ENCODE measurements around the gene TLL2.

TLL2 gene

DNA sequence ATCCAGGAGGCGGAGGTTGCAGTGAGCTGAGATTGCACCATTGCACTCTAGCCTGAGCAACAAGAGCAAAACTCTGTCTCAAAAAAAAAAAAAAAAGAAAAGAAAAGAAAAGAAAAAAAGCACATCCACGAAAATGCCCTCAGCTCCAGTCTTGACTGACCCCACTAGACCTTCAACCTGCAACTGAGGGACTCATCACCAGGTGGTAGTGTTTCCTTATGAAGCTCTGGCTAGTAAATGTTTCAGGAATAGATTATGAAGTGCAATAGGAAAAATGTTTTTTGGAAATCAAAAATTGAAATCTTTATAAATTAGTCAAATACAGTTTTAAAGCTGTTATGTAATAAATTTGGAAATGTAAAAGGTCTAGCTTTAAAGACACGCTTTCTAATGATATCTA, 22.4 kb downstream of the TLL2 start:
- H3K36me3 ChIP-seq (ENCODE audit: insufficient read depth, low read length): no peaks in the 10 kb centered on the region
- no peaks in the 10 kb centered on the region for H3K9me3 ChIP-seq (replicated peaks; ENCODE audit: low read length)
- H3K4me3 ChIP-seq (ENCODE audit: low read length): no peak overlapping the region
- no peak overlapping the region for H3K4me2 ChIP-seq (ENCODE audit: low read length)
- no peaks in the 10 kb centered on the region for H3K27me3 ChIP-seq (ENCODE audit: control insufficient read depth, insufficient read depth, low read length)
- H3K9ac ChIP-seq (ENCODE audit: low read depth, low read length): no peak overlapping the region
- H3K4me1 ChIP-seq (ENCODE audit: control insufficient read depth, insufficient read depth, low read length): no peaks in the 10 kb centered on the region

DNA sequence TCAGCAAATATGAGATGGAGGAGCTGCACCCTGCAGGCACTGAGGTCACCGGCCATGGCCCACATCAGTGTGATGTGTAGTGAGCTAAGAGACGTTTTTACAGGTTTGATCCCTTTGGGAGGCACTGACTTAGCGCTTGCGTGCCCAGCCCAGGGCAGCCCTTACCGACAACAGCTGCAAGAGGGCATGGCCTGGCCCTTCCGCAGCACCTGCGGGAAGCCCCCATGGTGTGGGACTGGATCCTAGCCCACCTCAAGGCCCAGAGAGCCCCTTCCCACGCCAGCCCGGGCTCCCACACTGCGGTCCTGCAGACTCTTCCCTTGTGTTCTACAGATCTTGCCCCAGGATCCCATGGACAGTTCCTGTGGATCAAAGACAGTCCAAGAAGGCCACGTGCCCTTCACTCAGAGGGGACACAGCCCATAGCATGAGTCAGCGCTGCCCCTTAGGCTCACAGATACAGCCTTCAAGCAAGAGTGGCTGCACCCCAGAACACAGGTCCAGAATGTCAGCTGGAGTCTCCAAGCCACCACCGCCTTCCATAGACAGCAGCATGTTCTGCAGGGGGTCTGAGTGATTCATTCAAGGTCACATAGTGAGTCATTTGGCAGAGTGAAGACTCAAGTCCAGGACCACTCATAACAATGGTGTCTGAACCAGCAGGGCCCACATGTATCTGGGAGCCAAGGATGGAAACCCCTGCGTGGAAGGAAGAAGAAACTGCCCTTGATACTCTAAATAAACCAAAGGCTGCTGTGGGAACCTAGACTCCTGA, 25.4 kb downstream of the TLL2 start:
- H3K27me3 ChIP-seq (ENCODE audit: control insufficient read depth, insufficient read depth, low read length): peaks cover 9% of the 10 kb centered on the region
- H3K4me3 ChIP-seq (ENCODE audit: low read length): no peak overlapping the region
- no peaks in the 10 kb centered on the region for H3K36me3 ChIP-seq (ENCODE audit: insufficient read depth, low read length)
- no peak overlapping the region for H3K9ac ChIP-seq (ENCODE audit: low read depth, low read length)
- no peaks in the 10 kb centered on the region for H3K4me1 ChIP-seq (ENCODE audit: control insufficient read depth, insufficient read depth, low read length)
- H3K9me3 ChIP-seq (replicated peaks; ENCODE audit: low read length): no peaks in the 10 kb centered on the region
- H3K4me2 ChIP-seq (ENCODE audit: low read length): no peak overlapping the region

DNA sequence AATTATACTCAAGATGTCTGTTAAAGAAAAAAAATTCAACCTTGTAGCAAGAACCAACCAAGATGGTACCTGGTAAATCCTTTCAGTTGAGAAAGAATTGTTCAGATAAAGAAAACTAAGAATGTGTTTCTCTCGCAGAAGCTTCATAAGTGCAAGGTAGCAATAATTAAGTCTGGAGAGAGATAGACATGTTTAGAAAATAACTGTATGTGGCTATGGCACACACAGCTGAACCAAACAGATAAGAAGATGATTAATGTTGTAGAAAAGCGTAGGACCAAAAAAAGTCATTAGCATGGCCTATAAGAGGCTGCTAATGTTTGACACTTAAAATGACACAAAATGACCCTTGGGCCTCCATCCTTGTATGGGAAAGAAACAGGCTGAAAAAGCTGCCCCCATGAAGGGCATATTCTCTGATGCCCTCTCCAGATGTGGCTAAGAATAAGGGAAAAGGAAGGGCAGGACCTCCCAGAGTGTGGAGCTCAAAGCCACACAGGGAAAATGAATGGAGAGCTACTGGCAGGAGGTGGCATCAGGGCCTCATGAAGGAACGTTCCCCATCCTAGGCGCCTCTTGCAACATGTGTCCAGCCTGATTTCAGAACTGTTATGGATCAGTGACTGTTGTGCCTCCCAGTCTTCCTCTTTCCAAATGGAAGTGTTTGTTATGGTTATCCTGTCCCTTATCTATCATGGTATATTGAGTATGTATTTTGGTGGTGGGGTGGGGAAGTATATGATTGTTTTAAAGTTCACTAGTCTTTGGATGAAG, 30.7 kb downstream of the TLL2 start:
- no peaks in the 10 kb centered on the region for H3K36me3 ChIP-seq (ENCODE audit: insufficient read depth, low read length)
- no peaks in the 10 kb centered on the region for H3K9me3 ChIP-seq (replicated peaks; ENCODE audit: low read length)
- no peak overlapping the region for H3K4me2 ChIP-seq (ENCODE audit: low read length)
- H3K4me3 ChIP-seq (ENCODE audit: low read length): no peak overlapping the region
- no peaks in the 10 kb centered on the region for H3K4me1 ChIP-seq (ENCODE audit: control insufficient read depth, insufficient read depth, low read length)
- peaks cover 25% of the 10 kb centered on the region for H3K27me3 ChIP-seq (ENCODE audit: control insufficient read depth, insufficient read depth, low read length)
- no peak overlapping the region for H3K9ac ChIP-seq (ENCODE audit: low read depth, low read length)

- no peaks in the 10 kb centered on the region for H3K36me3 ChIP-seq (ENCODE audit: insufficient read depth, low read length)
- H3K4me2 ChIP-seq (ENCODE audit: low read length): no peak overlapping the region
- no peak overlapping the region for H3K4me3 ChIP-seq (ENCODE audit: low read length)
- H3K9me3 ChIP-seq (replicated peaks; ENCODE audit: low read length): no peaks in the 10 kb centered on the region
- H3K27me3 ChIP-seq (ENCODE audit: control insufficient read depth, insufficient read depth, low read length): peaks cover 21% of the 10 kb centered on the region
- no peak overlapping the region for H3K9ac ChIP-seq (ENCODE audit: low read depth, low read length)
- H3K4me1 ChIP-seq (ENCODE audit: control insufficient read depth, insufficient read depth, low read length): no peaks in the 10 kb centered on the region
Observed at GRCh38 chr10:96478355-96478754, 35.4 kb downstream of the TLL2 start.

GRCh38 chr10:96473866-96474265, 39.9 kb downstream of the TLL2 start:
- peaks cover 5% of the 10 kb centered on the region for H3K27me3 ChIP-seq (ENCODE audit: control insufficient read depth, insufficient read depth, low read length)
- H3K9ac ChIP-seq (ENCODE audit: low read depth, low read length): no peak overlapping the region
- no peaks in the 10 kb centered on the region for H3K9me3 ChIP-seq (replicated peaks; ENCODE audit: low read length)
- H3K4me3 ChIP-seq (ENCODE audit: low read length): no peak overlapping the region
- no peaks in the 10 kb centered on the region for H3K4me1 ChIP-seq (ENCODE audit: control insufficient read depth, insufficient read depth, low read length)
- H3K36me3 ChIP-seq (ENCODE audit: insufficient read depth, low read length): no peaks in the 10 kb centered on the region
- no peak overlapping the region for H3K4me2 ChIP-seq (ENCODE audit: low read length)

GRCh38 chr10:96470116-96470743, 43.5 kb downstream of the TLL2 start:
- Histone ChIP-seq H3K4me3 (ENCODE audit: low read length) (no peak overlapping the region), H3K9me3 (replicated peaks; ENCODE audit: low read length) (no peaks in the 10 kb centered on the region), H3K4me1 (ENCODE audit: control insufficient read depth, insufficient read depth, low read length) (no peaks in the 10 kb centered on the region), H3K36me3 (ENCODE audit: insufficient read depth, low read length) (no peaks in the 10 kb centered on the region), H3K4me2 (ENCODE audit: low read length) (no peak overlapping the region), H3K27me3 (ENCODE audit: control insufficient read depth, insufficient read depth, low read length) (peaks cover 6% of the 10 kb centered on the region), H3K9ac (ENCODE audit: low read depth, low read length) (no peak overlapping the region)

GRCh38 chr10:96468845-96469244, 44.9 kb downstream of the TLL2 start:
- H3K4me1 ChIP-seq (ENCODE audit: control insufficient read depth, insufficient read depth, low read length): no peaks in the 10 kb centered on the region
- no peaks in the 10 kb centered on the region for H3K36me3 ChIP-seq (ENCODE audit: insufficient read depth, low read length)
- H3K9ac ChIP-seq (ENCODE audit: low read depth, low read length): no peak overlapping the region
- no peak overlapping the region for H3K4me2 ChIP-seq (ENCODE audit: low read length)
- no peaks in the 10 kb centered on the region for H3K9me3 ChIP-seq (replicated peaks; ENCODE audit: low read length)
- peaks cover 5% of the 10 kb centered on the region for H3K27me3 ChIP-seq (ENCODE audit: control insufficient read depth, insufficient read depth, low read length)
- no peak overlapping the region for H3K4me3 ChIP-seq (ENCODE audit: low read length)

DNA sequence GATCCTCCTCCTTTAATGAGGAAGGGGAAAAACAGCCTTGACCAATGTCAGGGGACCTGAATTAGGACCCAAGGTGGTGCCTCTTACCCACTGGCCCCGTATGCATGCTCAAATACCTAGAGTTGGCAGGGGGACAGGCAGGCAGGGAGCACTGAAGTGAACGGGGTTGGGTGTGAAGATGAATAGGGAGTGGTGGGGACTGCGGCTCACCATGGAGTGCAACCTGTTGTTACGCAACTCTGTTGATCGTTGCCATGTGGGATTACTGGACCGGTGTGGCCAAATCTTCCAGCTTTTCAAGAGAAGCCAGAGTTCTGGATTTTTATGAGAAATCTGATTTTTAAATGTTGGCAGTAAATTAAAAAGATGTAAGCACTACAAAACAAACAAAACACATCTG, 48.1 kb downstream of the TLL2 start:
- Histone ChIP-seq H3K27me3 (ENCODE audit: control insufficient read depth, insufficient read depth, low read length) (peaks cover 5% of the 10 kb centered on the region), H3K4me3 (ENCODE audit: low read length) (no peak overlapping the region), H3K36me3 (ENCODE audit: insufficient read depth, low read length) (no peaks in the 10 kb centered on the region), H3K9me3 (replicated peaks; ENCODE audit: low read length) (no peaks in the 10 kb centered on the region), H3K4me1 (ENCODE audit: control insufficient read depth, insufficient read depth, low read length) (no peaks in the 10 kb centered on the region), H3K9ac (ENCODE audit: low read depth, low read length) (no peak overlapping the region), H3K4me2 (ENCODE audit: low read length) (no peak overlapping the region)

GRCh38 chr10:96463562-96463961, 50.2 kb downstream of the TLL2 start:
- Histone ChIP-seq H3K9ac (ENCODE audit: low read depth, low read length) (no peak overlapping the region), H3K36me3 (ENCODE audit: insufficient read depth, low read length) (no peaks in the 10 kb centered on the region), H3K4me1 (ENCODE audit: control insufficient read depth, insufficient read depth, low read length) (no peaks in the 10 kb centered on the region), H3K9me3 (replicated peaks; ENCODE audit: low read length) (no peaks in the 10 kb centered on the region), H3K27me3 (ENCODE audit: control insufficient read depth, insufficient read depth, low read length) (peaks cover 5% of the 10 kb centered on the region), H3K4me2 (ENCODE audit: low read length) (no peak overlapping the region), H3K4me3 (ENCODE audit: low read length) (no peak overlapping the region)

DNA sequence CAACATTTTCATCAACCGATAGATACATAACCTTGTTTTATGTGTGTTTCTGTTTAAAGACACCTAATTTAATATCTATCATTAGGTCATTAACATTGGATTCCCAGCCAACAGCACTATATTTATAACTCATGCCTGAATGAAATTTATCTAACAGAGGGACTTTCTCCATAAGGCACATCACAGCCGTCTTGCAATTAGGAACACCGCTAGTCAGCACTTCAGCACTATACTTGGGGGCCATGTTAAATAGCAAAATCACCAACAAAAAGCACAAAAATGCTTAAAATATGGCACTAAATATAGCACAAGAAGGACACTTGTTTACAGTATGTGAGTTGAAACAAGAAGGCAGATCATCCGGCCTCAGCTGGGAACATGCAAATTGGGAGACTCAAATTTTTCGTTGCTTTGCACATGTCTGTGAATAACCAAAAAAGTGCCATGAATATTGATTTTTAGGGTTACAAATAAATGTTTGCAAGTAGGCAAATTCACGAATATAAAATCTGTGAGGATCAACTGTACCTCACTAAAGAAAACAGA, 51.0 kb downstream of the TLL2 start:
- H3K4me3 ChIP-seq (ENCODE audit: low read length): no peak overlapping the region
- H3K9ac ChIP-seq (ENCODE audit: low read depth, low read length): no peak overlapping the region
- peaks cover 5% of the 10 kb centered on the region for H3K27me3 ChIP-seq (ENCODE audit: control insufficient read depth, insufficient read depth, low read length)
- H3K9me3 ChIP-seq (replicated peaks; ENCODE audit: low read length): no peaks in the 10 kb centered on the region
- H3K4me2 ChIP-seq (ENCODE audit: low read length): no peak overlapping the region
- no peaks in the 10 kb centered on the region for H3K36me3 ChIP-seq (ENCODE audit: insufficient read depth, low read length)
- no peaks in the 10 kb centered on the region for H3K4me1 ChIP-seq (ENCODE audit: control insufficient read depth, insufficient read depth, low read length)

DNA sequence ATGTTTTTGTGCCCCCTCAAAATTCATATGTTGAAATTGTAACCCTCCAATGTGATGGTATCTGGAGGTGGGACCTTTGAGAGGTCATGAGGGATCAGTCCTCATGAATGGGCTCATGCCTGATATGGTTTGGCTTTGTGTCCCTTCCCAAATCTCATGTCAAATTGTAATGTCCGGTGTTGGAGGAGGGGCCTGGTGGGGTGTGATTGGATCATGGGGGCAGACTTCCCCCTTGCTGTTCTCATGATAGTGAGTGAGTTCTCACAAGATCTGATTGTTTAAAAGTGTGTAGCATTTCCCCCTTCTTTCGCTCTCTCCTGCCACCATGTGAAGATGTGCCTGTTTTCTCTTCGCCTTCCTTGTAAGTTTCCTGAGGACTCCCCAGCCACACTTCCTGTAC, 53.4 kb downstream of the TLL2 start:
- no peak overlapping the region for H3K9ac ChIP-seq (ENCODE audit: low read depth, low read length)
- H3K27me3 ChIP-seq (ENCODE audit: control insufficient read depth, insufficient read depth, low read length): peaks cover 5% of the 10 kb centered on the region
- no peak overlapping the region for H3K4me2 ChIP-seq (ENCODE audit: low read length)
- no peaks in the 10 kb centered on the region for H3K9me3 ChIP-seq (replicated peaks; ENCODE audit: low read length)
- no peaks in the 10 kb centered on the region for H3K4me1 ChIP-seq (ENCODE audit: control insufficient read depth, insufficient read depth, low read length)
- no peak overlapping the region for H3K4me3 ChIP-seq (ENCODE audit: low read length)
- H3K36me3 ChIP-seq (ENCODE audit: insufficient read depth, low read length): no peaks in the 10 kb centered on the region

Data from skeletal muscle satellite cell (primary cell).